Measurements from ENCODE around the gene NRG2.

NRG2 gene

GRCh38 chr5:139960723-139961383 lies 82.2 kb downstream of the NRG2 start:
- H3K4me1 ChIP-seq (ENCODE audit: control insufficient read depth, insufficient read depth, low read length): no peaks in the 10 kb centered on the region
- no peak overlapping the region for H3K9ac ChIP-seq (ENCODE audit: low read length)
- H3K36me3 ChIP-seq (ENCODE audit: control insufficient read depth, insufficient read depth, low read length): no peaks in the 10 kb centered on the region
- H3K27ac ChIP-seq (ENCODE audit: low read depth, low read length): no peak overlapping the region
- no peak overlapping the region for H3K4me3 ChIP-seq (ENCODE audit: low read length)
- H3K27me3 ChIP-seq (ENCODE audit: control insufficient read depth, insufficient read depth, low read length): no peaks in the 10 kb centered on the region

- Histone ChIP-seq H3K36me3 (ENCODE audit: control insufficient read depth, insufficient read depth, low read length) (no peaks in the 10 kb centered on the region), H3K9ac (ENCODE audit: low read length) (no peak overlapping the region), H3K27me3 (ENCODE audit: control insufficient read depth, insufficient read depth, low read length) (no peaks in the 10 kb centered on the region), H3K4me3 (ENCODE audit: low read length) (no peak overlapping the region), H3K27ac (ENCODE audit: low read depth, low read length) (no peak overlapping the region), H3K4me1 (ENCODE audit: control insufficient read depth, insufficient read depth, low read length) (no peaks in the 10 kb centered on the region)
Observed at GRCh38 chr5:139958432-139959148, 84.5 kb downstream of the NRG2 start.

DNA sequence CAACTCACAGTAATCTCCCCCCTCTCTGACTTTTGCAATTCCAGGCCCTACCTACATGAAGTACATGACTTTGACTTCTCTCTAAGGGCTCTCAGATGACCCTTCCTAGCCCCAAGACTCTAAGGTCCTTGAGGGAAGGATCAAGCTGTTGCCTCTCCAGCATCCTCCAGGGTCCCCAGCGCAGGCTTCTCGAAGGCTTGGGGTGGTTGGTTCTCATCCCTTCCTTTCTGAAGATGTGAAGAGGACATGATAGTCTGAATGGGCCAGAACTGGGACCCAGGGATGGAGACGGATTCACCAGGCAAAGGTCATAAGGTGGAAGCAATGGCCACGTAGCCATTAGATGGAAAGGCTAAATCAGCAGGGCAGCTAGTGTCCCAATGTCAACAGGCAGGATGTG lies 86.8 kb downstream of the NRG2 start:
- Histone ChIP-seq H3K9ac (ENCODE audit: low read length) (no peak overlapping the region), H3K36me3 (ENCODE audit: control insufficient read depth, insufficient read depth, low read length) (no peaks in the 10 kb centered on the region), H3K4me1 (ENCODE audit: control insufficient read depth, insufficient read depth, low read length) (no peaks in the 10 kb centered on the region), H3K27me3 (ENCODE audit: control insufficient read depth, insufficient read depth, low read length) (no peaks in the 10 kb centered on the region), H3K4me3 (ENCODE audit: low read length) (no peak overlapping the region), H3K27ac (ENCODE audit: low read depth, low read length) (no peak overlapping the region)

- Histone ChIP-seq H3K27ac (ENCODE audit: low read depth, low read length) (no peak overlapping the region), H3K4me1 (ENCODE audit: control insufficient read depth, insufficient read depth, low read length) (no peaks in the 10 kb centered on the region), H3K4me3 (ENCODE audit: low read length) (no peak overlapping the region), H3K27me3 (ENCODE audit: control insufficient read depth, insufficient read depth, low read length) (no peaks in the 10 kb centered on the region), H3K36me3 (ENCODE audit: control insufficient read depth, insufficient read depth, low read length) (no peaks in the 10 kb centered on the region), H3K9ac (ENCODE audit: low read length) (no peak overlapping the region)
Observed at GRCh38 chr5:139955616-139956273, 87.4 kb downstream of the NRG2 start.

DNA sequence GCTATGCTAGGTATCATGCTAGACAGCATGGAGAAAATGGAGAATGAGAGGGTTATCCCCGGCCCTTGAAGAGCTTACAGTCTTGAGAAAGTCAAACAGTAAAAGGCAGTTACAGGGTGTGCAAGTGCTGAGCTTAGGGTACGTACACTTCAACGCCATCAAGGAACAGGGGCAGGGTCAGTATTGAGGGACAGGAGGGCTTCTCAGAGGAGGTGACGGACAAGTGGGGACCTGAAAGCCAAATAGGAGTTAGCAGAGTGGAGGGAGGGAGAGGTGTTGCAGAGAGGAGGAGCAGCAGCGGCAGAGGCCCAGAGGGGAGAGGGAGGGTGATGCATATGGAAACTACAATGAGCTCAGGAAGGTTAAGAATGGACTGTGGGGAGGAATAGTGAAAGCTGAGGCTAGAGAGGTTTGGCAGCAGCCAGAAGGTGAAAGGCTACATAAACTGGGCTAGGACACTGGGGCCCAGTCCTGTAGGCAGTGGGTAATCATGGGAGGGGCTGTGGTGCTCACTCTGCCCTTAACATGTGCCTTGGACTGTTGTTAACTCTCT lies 88.0 kb downstream of the NRG2 start:
- Histone ChIP-seq H3K36me3 (ENCODE audit: control insufficient read depth, insufficient read depth, low read length) (no peaks in the 10 kb centered on the region), H3K27me3 (ENCODE audit: control insufficient read depth, insufficient read depth, low read length) (no peaks in the 10 kb centered on the region), H3K4me3 (ENCODE audit: low read length) (no peak overlapping the region), H3K27ac (ENCODE audit: low read depth, low read length) (no peak overlapping the region), H3K4me1 (ENCODE audit: control insufficient read depth, insufficient read depth, low read length) (no peaks in the 10 kb centered on the region), H3K9ac (ENCODE audit: low read length) (no peak overlapping the region)

DNA sequence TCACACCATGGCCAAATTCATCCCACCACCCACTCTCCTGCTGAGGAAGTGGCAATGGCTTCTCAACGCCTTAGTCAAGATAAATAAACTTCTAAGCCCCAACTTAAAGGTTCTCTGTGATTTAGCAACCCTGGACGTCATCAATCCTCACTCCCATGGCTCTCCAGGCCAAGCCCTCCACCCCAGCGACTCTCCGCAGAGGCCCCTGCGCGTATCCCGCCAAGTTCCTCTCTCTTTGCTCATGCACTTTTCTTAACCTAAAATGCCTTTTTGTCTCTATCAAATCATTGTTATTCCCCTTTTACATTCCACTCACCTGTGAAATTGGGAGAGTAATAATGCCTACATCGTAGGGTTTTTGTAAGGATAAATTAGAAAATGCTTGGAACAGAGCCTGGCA lies 88.6 kb downstream of the NRG2 start:
- Histone ChIP-seq H3K4me3 (ENCODE audit: low read length) (no peak overlapping the region), H3K4me1 (ENCODE audit: control insufficient read depth, insufficient read depth, low read length) (no peaks in the 10 kb centered on the region), H3K27ac (ENCODE audit: low read depth, low read length) (no peak overlapping the region), H3K27me3 (ENCODE audit: control insufficient read depth, insufficient read depth, low read length) (no peaks in the 10 kb centered on the region), H3K36me3 (ENCODE audit: control insufficient read depth, insufficient read depth, low read length) (no peaks in the 10 kb centered on the region), H3K9ac (ENCODE audit: low read length) (no peak overlapping the region)

DNA sequence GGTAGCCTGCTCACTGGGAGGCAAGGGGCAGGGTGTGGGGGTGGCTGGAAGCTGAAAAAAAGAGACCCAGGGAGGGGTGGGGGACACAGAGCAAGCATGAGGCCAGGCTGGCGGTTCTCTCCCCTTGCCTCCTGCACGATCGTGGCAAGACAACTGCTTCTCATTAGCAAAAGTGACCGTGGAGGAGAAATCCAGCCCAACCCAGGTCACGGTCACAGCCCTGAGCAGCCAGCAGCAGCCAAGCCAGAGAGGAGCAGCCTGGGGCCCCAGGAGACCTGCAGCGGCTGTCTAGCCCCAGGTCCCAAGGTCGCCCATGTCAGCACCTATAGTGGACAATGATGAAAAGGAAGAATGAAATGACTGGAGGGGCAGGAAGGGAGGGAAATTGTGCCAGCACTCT lies 89.1 kb downstream of the NRG2 start:
- H3K27ac ChIP-seq (ENCODE audit: low read depth, low read length): no peak overlapping the region
- no peaks in the 10 kb centered on the region for H3K4me1 ChIP-seq (ENCODE audit: control insufficient read depth, insufficient read depth, low read length)
- H3K36me3 ChIP-seq (ENCODE audit: control insufficient read depth, insufficient read depth, low read length): no peaks in the 10 kb centered on the region
- no peak overlapping the region for H3K4me3 ChIP-seq (ENCODE audit: low read length)
- no peaks in the 10 kb centered on the region for H3K27me3 ChIP-seq (ENCODE audit: control insufficient read depth, insufficient read depth, low read length)
- no peak overlapping the region for H3K9ac ChIP-seq (ENCODE audit: low read length)

- no peak overlapping the region for H3K27ac ChIP-seq (ENCODE audit: low read depth, low read length)
Observed at GRCh38 chr5:139952574-139952973, 90.5 kb downstream of the NRG2 start.

GRCh38 chr5:139951983-139952382 lies 91.1 kb downstream of the NRG2 start:
- Histone ChIP-seq H3K9ac (ENCODE audit: low read length) (no peak overlapping the region), H3K27me3 (ENCODE audit: control insufficient read depth, insufficient read depth, low read length) (no peaks in the 10 kb centered on the region), H3K36me3 (ENCODE audit: control insufficient read depth, insufficient read depth, low read length) (no peaks in the 10 kb centered on the region), H3K27ac (ENCODE audit: low read depth, low read length) (no peak overlapping the region), H3K4me3 (ENCODE audit: low read length) (no peak overlapping the region), H3K4me1 (ENCODE audit: control insufficient read depth, insufficient read depth, low read length) (no peaks in the 10 kb centered on the region)

More at GRCh38 chr5:139952574-139952973, 90.5 kb downstream of the NRG2 start:
- H3K36me3 ChIP-seq (ENCODE audit: control insufficient read depth, insufficient read depth, low read length): no peaks in the 10 kb centered on the region
- no peaks in the 10 kb centered on the region for H3K4me1 ChIP-seq (ENCODE audit: control insufficient read depth, insufficient read depth, low read length)
- no peaks in the 10 kb centered on the region for H3K27me3 ChIP-seq (ENCODE audit: control insufficient read depth, insufficient read depth, low read length)
- H3K4me3 ChIP-seq (ENCODE audit: low read length): no peak overlapping the region
- H3K9ac ChIP-seq (ENCODE audit: low read length): no peak overlapping the region

DNA sequence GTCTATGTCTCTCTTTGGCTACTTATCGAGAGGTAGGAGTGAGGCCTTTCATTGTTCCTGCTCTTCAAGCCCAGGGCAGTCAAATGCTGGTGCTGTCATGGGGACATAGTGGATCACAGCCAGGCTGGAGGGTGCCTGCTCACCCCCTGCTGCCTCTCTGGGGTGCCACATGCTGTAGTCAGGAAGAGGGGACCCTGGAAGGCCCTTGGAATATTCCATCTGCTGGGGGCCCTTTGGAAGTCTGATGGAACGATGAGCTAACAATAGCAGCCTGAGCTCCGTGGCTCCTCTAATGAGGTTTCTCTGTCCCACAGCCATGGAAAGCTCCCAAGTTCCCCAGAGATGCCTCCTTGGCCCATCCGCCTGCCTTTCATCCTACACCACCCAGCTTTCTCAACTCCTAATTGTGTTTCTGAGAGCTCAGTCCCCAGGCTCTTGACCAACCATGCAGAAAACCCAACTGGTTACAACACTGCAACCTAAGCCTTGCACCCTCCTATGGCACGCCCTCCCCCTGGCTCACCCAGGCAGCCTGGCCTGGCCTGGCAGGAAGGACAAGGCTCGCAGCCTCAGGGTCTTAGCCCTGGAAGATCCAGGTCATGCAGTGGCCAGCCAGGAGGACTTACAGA lies 91.7 kb downstream of the NRG2 start:
- Histone ChIP-seq H3K36me3 (ENCODE audit: control insufficient read depth, insufficient read depth, low read length) (no peaks in the 10 kb centered on the region), H3K27ac (ENCODE audit: low read depth, low read length) (no peak overlapping the region), H3K27me3 (ENCODE audit: control insufficient read depth, insufficient read depth, low read length) (no peaks in the 10 kb centered on the region), H3K4me1 (ENCODE audit: control insufficient read depth, insufficient read depth, low read length) (no peaks in the 10 kb centered on the region), H3K9ac (ENCODE audit: low read length) (no peak overlapping the region), H3K4me3 (ENCODE audit: low read length) (no peak overlapping the region)

GRCh38 chr5:139950436-139950835 lies 92.7 kb downstream of the NRG2 start:
- Histone ChIP-seq H3K27ac (ENCODE audit: low read depth, low read length) (no peak overlapping the region), H3K4me1 (ENCODE audit: control insufficient read depth, insufficient read depth, low read length) (no peaks in the 10 kb centered on the region), H3K4me3 (ENCODE audit: low read length) (no peak overlapping the region), H3K9ac (ENCODE audit: low read length) (no peak overlapping the region), H3K36me3 (ENCODE audit: control insufficient read depth, insufficient read depth, low read length) (no peaks in the 10 kb centered on the region), H3K27me3 (ENCODE audit: control insufficient read depth, insufficient read depth, low read length) (no peaks in the 10 kb centered on the region)

GRCh38 chr5:139949710-139950109 lies 93.4 kb downstream of the NRG2 start:
- Histone ChIP-seq H3K36me3 (ENCODE audit: control insufficient read depth, insufficient read depth, low read length) (no peaks in the 10 kb centered on the region), H3K4me3 (ENCODE audit: low read length) (no peak overlapping the region), H3K27me3 (ENCODE audit: control insufficient read depth, insufficient read depth, low read length) (no peaks in the 10 kb centered on the region), H3K4me1 (ENCODE audit: control insufficient read depth, insufficient read depth, low read length) (no peaks in the 10 kb centered on the region), H3K9ac (ENCODE audit: low read length) (no peak overlapping the region), H3K27ac (ENCODE audit: low read depth, low read length) (no peak overlapping the region)

Data from rectal smooth muscle tissue (tissue), 1 donor.